Right forelimb (tissue), 1 donor: Measurements from ENCODE around the gene PRKCE.

ENCODE experiments used
- DNase-seq: peaks from one replicate; pipeline ENCODE4 v3.0.0-alpha.2; 2018

Gene PRKCE

GRCh38 chr2:46161911-46162310, 510.4 kb downstream of the PRKCE start:
- no peak for DNase-seq

DNA sequence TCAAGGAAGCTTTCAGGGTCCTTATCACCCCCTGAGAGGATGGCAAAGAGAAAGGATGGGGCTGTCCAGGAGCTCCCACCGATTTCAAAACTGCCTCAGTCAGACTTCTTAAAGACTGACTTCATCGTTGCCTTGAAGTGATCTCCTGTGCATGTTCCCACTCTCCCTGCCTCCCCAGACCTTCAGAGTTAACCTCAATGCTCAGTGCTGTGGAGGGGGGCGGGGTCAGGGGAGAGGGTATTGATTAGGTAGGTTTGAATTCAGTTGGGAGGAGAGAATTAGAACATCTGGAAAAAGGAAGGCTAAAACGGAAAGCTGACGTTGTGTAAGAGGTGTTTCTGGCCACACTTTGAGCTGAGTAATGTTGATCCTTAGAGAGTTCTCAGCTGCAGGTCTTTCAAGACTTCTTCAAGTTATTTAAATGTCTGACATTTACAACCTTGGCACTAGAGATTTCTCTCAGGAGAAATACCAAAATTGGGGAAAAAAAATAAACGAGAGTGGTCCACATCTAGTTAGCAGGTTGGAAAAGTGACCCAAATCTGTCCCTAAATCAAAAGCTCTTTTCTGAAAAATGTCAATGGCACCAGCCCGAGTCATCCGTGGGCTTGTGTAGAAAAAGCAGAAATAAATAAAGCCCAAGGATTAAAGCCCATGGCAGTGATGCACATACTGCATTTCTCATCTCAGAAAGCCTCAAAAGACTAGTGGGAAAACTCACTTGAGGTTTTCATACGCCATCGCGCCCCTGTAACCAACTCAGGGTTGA, 511.0 kb downstream of the PRKCE start:
- no peak for DNase-seq

DNA sequence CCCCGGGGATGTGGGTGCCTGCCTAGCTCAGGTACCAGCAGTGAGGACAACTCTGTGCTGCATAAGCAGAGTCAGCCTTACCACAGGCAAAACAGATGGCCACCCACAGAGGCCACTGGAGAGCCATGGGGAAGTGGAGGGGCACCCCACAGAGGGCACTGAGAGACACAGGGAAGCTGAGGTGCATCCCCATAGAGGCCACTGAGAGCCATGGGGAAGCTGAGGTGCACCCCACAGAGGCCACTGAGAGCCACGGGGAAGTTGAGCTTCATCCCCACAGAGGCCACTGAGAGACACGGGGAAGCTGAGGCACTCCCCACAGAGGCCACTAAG, 511.6 kb downstream of the PRKCE start:
- DNase-seq = peak; percentile 15

- DNase-seq = peak; percentile 40
Measured at GRCh38 chr2:46163804-46164528, 512.5 kb downstream of the PRKCE start.

DNA sequence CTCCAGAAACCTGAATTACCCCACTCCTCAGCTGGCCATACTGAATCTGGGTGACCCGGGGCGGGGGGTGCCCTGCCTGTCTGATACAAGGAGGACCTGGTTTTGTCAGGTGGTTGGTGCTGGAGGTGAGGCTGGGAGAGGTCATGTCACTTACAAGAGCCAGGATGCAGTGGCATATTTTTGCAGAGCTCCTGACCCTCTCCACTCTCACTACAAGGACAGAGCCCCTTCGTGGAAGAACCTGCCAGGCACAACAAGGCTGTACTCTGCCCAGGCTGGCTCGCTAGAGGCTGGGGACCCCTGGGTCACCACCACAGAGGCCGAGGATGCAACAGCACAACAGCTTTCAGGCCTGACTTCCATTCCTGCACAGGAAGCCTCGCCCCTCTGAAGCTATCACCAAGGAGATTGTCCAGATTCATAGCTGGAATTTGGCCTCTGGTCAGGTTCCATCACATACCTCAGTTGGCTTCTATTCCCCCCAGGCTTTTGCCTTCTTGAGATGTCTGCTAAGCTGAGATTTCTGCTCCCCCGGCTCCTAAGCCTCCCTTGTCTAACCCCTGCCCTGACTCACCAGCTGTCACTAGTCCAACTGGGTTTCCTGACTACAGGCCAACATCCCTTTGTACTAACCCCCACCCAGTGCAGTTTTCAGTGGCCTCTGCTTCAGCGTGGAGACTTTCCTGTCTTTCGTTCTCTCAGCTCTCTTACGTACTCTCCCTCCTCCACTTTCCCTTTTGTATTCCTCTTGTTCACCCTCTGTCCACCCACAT, 513.2 kb downstream of the PRKCE start:
- peak; percentile 56 for DNase-seq

- DNase-seq = no peak
Measured at GRCh38 chr2:46165916-46166315, 514.4 kb downstream of the PRKCE start.

DNA sequence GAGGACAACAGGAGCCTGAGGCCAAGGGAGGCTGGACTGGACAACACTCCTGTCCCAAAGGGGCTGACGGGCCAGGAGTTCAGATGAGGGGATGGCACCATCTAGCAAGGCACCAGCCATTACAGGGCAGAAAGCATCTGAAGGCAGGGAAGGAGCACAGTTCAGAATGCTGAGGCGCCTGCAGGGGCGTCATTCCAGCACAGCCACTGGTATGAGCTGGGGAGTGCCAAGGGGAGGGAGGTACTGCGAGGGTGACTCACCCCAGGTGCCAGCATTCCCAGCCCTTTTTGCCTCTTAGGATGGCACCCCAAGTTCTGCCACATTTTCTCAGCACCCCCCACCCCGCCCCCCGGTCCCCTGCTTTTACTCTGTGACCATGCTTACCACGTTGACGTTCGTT, 515.9 kb downstream of the PRKCE start:
- no peak for DNase-seq

- DNase-seq = no peak
Measured at GRCh38 chr2:46167924-46168323, 516.4 kb downstream of the PRKCE start.

GRCh38 chr2:46169467-46169866, 518.0 kb downstream of the PRKCE start:
- DNase-seq = no peak

- DNase-seq = no peak
Measured at GRCh38 chr2:46170026-46170425, 518.6 kb downstream of the PRKCE start.

GRCh38 chr2:46170611-46171350, 519.3 kb downstream of the PRKCE start:
- DNase-seq = no peak

DNA sequence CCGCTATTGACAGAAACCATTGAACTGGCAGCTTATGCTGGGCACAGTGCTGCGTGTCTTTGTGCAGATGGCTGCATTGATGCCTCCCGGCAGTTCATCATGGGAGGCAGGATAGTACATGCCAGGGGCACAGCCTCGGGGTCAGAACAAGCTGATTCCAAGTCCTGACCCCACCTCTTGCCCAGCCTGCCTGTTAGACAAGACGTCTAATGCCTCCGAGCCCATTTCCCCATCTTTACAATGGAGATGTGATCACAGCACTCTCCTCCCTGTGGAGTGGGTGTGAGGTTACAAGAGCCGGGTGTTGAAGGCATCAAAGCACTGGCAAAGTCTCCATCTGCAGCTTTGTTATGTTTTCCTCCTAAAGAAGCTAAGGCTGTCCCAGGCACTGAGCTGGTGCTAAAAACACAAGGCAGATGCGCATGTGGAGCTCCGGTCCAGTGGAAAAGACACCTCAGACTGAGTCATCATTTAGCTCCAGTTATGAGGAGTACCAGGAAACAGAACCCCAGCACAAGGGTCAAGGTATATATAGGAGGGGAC, 520.0 kb downstream of the PRKCE start:
- no peak for DNase-seq

GRCh38 chr2:46171996-46172546, 520.6 kb downstream of the PRKCE start:
- no peak for DNase-seq

- DNase-seq = no peak
Measured at GRCh38 chr2:46173030-46173429, 521.6 kb downstream of the PRKCE start.

- DNase-seq = no peak
Measured at GRCh38 chr2:46173636-46174250, 522.3 kb downstream of the PRKCE start.

DNA sequence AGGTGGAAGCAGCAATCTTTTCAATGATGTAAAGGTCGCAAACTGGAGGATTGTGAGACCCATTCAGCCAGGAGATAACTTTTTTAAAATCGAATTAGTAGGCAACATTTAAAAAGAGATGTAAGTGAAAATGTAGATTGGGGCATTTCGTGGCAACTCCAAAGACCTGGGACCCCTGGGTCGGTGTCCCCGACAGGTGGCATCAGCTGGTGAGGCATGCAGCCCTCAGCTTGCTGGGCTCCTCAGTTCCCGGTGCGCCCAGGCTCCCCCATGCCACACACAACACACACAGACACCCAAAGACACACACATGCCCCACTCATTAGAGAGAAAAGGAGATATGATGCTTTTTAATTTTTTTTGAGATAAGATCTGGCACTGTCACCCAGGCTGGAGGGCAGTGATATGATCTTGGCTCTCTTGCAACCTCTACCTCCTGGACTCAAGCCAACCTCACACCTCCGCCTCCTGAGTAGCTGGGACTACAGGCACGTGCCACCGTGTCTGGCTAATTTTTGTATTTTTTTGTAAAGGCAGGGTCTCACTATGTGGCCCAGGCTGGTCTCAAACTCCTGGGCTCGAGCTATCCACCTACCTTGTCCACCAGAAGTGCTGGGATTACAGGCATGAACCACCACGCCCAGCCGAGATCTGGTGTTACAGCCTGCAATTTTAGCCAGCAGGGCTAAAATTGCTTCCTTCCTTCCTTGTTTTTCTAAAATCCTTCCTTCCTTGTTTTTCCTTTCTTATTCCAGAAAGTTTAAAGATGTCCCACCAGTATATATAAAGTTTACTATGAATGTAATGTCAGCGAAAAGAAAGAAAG, 523.1 kb downstream of the PRKCE start:
- DNase-seq = no peak

DNA sequence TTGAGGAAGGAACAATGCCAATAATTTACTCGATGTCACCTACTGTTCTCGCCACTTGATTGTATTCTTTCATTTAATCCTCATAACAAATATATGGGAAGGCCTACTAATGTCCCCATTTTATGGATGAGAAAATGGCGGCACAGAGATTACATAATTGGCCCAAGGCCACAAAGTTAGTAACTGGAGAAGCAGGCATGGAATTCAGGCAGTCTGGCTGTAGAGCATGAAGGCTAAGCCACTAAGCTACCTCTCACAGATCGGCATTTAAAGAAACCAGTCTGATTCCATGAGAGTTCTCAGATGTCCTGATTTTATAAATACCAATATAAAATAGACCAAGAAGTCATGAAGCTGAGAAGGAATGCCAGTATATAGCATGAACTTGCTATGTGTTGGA, 523.9 kb downstream of the PRKCE start:
- no peak for DNase-seq

- no peak for DNase-seq
Measured at GRCh38 chr2:46177461-46178089, 526.1 kb downstream of the PRKCE start.

DNA sequence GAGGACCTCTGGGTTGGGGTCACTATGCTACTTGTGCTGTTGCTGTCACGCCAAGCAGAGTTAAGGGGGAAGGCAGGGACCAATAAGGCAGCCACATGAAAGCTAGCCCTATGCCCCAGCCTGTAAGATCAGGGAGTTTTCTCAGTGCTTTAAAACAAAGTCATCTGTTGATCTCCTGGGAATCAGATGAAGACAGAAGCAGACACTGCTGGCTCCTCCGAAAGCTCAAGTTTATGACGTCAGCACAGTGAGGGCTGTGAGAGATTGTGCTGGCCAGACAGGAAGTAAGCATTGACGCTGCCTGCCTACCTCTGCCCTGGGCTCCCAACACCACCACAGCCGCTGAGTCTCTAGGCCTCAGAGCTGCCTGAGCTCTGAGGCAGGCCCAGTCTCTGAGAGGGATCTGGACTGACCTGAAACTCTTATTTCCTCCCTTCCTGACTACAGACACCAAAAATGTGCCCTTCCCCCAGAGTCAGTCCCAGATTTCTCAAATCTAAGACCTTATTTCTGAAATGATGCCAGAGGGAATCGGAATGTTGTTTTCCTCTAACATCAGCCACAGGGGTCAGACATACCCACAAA, 527.7 kb downstream of the PRKCE start:
- no peak for DNase-seq

DNA sequence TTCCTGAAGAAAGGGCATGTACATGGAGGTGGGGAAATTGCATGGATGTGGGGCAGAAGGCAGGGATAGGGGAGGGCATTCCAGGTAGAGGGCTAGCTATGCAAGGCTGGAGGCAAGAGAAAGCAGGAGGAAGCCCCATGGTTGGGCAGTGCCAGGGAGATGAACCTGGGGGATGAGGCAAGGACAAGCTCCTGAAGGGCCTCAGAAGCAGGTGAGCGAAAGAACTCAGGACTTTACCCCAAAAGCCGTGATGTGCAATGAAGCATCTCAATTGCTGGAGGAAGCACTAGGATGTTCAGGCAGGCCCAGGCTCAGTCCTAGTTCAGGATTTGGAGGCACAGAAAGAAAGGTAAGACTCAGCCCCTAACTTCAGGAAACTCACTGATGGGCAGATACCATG, 528.7 kb downstream of the PRKCE start:
- DNase-seq = no peak
